ENCODE measurements around the gene SBSN. TPM values are rescaled to one million over a fixed set of nuclear protein-coding genes. Genes with fewer than 3 reads are reported as not detected.

Gene SBSN
- total RNA-seq, 1 donor from 2014 or later = 0.18 TPM

- Histone ChIP-seq H3K9ac (ENCODE audit: low read length) (no peak overlapping the region), H3K79me2 (ENCODE audit: insufficient read depth, low read length) (no peaks in the 10 kb centered on the region), H3K4me3 (ENCODE audit: insufficient read depth, low read depth, low read length) (no peak overlapping the region), H3K4me1 (ENCODE audit: insufficient read depth, low read length) (peaks cover under 1% of the 10 kb centered on the region), H3K9me3 (ENCODE audit: insufficient read depth, low read depth, low read length) (no peaks in the 10 kb centered on the region), H3K4me2 (ENCODE audit: low read length) (no peak overlapping the region), H3K27ac (ENCODE audit: low read depth, low read length) (no peak overlapping the region), H3K36me3 (ENCODE audit: insufficient read depth, low read length) (no peaks in the 10 kb centered on the region), H3K27me3 (ENCODE audit: insufficient read depth, low read length) (no peaks in the 10 kb centered on the region), H2AFZ (ENCODE audit: low read depth, low read length) (no peak overlapping the region), H4K20me1 (ENCODE audit: insufficient read depth, low read length) (peaks cover 18% of the 10 kb centered on the region)
- no peak for TF ChIP-seq CTCF (IDR thresholded peaks at IDR 0.05; ENCODE audit: insufficient read depth, low read depth, low read length)
- TF ChIP-seq EZH2 (IDR thresholded peaks at IDR 0.05; ENCODE audit: insufficient read depth, low read length) = no peak
- Mint-ChIP-seq H3K9me3 (ENCODE audit: unreplicated experiment) (no peaks in the 10 kb centered on the region), H3K27me3 (ENCODE audit: low read depth, unreplicated experiment) (peaks cover 42% of the 10 kb centered on the region), H3K4me3 (ENCODE audit: unreplicated experiment) (no peak overlapping the region), H3K36me3 (ENCODE audit: low read depth, unreplicated experiment) (peaks cover 12% of the 10 kb centered on the region), H3K4me1 (ENCODE audit: low read depth, unreplicated experiment) (no peaks in the 10 kb centered on the region), H3K27ac (ENCODE audit: unreplicated experiment) (no peak overlapping the region)
- no peak for FAIRE-seq
- no peak for DNase-seq (ENCODE audit: low read depth)
Observed at GRCh38 chr19:35552534-35553384, 24.6 kb upstream of the SBSN start.

- peaks cover 36% of the 10 kb centered on the region for H3K27me3 Mint-ChIP-seq (ENCODE audit: low read depth, unreplicated experiment)
- no peaks in the 10 kb centered on the region for H3K9me3 Mint-ChIP-seq (ENCODE audit: unreplicated experiment)
Observed at GRCh38 chr19:35551091-35551810, 23.1 kb upstream of the SBSN start.

GRCh38 chr19:35549879-35550523 lies 21.9 kb upstream of the SBSN start:
- Mint-ChIP-seq H3K4me1 (ENCODE audit: low read depth, unreplicated experiment) (peaks cover 5% of the 10 kb centered on the region), H3K27me3 (ENCODE audit: low read depth, unreplicated experiment) (peaks cover 24% of the 10 kb centered on the region), H3K9me3 (ENCODE audit: unreplicated experiment) (no peaks in the 10 kb centered on the region), H3K27ac (ENCODE audit: unreplicated experiment) (no peak overlapping the region), H3K4me3 (ENCODE audit: unreplicated experiment) (no peak overlapping the region), H3K36me3 (ENCODE audit: low read depth, unreplicated experiment) (peaks cover 15% of the 10 kb centered on the region)
- no peaks in the 10 kb centered on the region for H3K9me3 ChIP-seq (ENCODE audit: insufficient read depth, low read depth, low read length)
- no peaks in the 10 kb centered on the region for H3K36me3 ChIP-seq (ENCODE audit: insufficient read depth, low read length)
- no peaks in the 10 kb centered on the region for H3K27me3 ChIP-seq (ENCODE audit: insufficient read depth, low read length)
- TF ChIP-seq EZH2 (IDR thresholded peaks at IDR 0.05; ENCODE audit: insufficient read depth, low read length) = no peak
- no peak for TF ChIP-seq CTCF (IDR thresholded peaks at IDR 0.05; ENCODE audit: insufficient read depth, low read depth, low read length)
- peaks cover 21% of the 10 kb centered on the region for H4K20me1 ChIP-seq (ENCODE audit: insufficient read depth, low read length)
- peaks cover 9% of the 10 kb centered on the region for H3K4me1 ChIP-seq (ENCODE audit: insufficient read depth, low read length)
- FAIRE-seq (no peak), DNase-seq (ENCODE audit: low read depth) (no peak)
- no peak overlapping the region for H3K27ac ChIP-seq (ENCODE audit: low read depth, low read length)
- peaks cover 25% of the 10 kb centered on the region for H3K79me2 ChIP-seq (ENCODE audit: insufficient read depth, low read length)
- H3K4me2 ChIP-seq (ENCODE audit: low read length) = no peak overlapping the region
- no peak overlapping the region for H3K4me3 ChIP-seq (ENCODE audit: insufficient read depth, low read depth, low read length)
- H3K9ac ChIP-seq (ENCODE audit: low read length) = no peak overlapping the region
- no peak overlapping the region for H2AFZ ChIP-seq (ENCODE audit: low read depth, low read length)

More at GRCh38 chr19:35551091-35551810, 23.1 kb upstream of the SBSN start:
- H4K20me1 ChIP-seq (ENCODE audit: insufficient read depth, low read length) = peaks cover 21% of the 10 kb centered on the region
- Mint-ChIP-seq H3K4me1 (ENCODE audit: low read depth, unreplicated experiment) (peaks cover 5% of the 10 kb centered on the region), H3K36me3 (ENCODE audit: low read depth, unreplicated experiment) (peaks cover 15% of the 10 kb centered on the region), H3K4me3 (ENCODE audit: unreplicated experiment) (no peak overlapping the region), H3K27ac (ENCODE audit: unreplicated experiment) (no peak overlapping the region)
- H3K27ac ChIP-seq (ENCODE audit: low read depth, low read length) = no peak overlapping the region
- TF ChIP-seq EZH2 (IDR thresholded peaks at IDR 0.05; ENCODE audit: insufficient read depth, low read length) = no peak
- H3K4me3 ChIP-seq (ENCODE audit: insufficient read depth, low read depth, low read length) = no peak overlapping the region
- peaks cover 7% of the 10 kb centered on the region for H3K4me1 ChIP-seq (ENCODE audit: insufficient read depth, low read length)
- no peaks in the 10 kb centered on the region for H3K36me3 ChIP-seq (ENCODE audit: insufficient read depth, low read length)
- DNase-seq (ENCODE audit: low read depth) (no peak), FAIRE-seq (no peak)
- no peaks in the 10 kb centered on the region for H3K27me3 ChIP-seq (ENCODE audit: insufficient read depth, low read length)
- H3K9me3 ChIP-seq (ENCODE audit: insufficient read depth, low read depth, low read length) = no peaks in the 10 kb centered on the region
- peaks cover 13% of the 10 kb centered on the region for H3K79me2 ChIP-seq (ENCODE audit: insufficient read depth, low read length)
- no peak overlapping the region for H2AFZ ChIP-seq (ENCODE audit: low read depth, low read length)
- H3K9ac ChIP-seq (ENCODE audit: low read length) = no peak overlapping the region
- no peak overlapping the region for H3K4me2 ChIP-seq (ENCODE audit: low read length)
